ENCODE results near the gene FGF8. TPM values are rescaled to one million over a fixed set of nuclear protein-coding genes. Genes with fewer than 3 reads are reported as not detected.

Gene FGF8
- total RNA-seq, 1 experiment from 2014 or later = not detected

DNA sequence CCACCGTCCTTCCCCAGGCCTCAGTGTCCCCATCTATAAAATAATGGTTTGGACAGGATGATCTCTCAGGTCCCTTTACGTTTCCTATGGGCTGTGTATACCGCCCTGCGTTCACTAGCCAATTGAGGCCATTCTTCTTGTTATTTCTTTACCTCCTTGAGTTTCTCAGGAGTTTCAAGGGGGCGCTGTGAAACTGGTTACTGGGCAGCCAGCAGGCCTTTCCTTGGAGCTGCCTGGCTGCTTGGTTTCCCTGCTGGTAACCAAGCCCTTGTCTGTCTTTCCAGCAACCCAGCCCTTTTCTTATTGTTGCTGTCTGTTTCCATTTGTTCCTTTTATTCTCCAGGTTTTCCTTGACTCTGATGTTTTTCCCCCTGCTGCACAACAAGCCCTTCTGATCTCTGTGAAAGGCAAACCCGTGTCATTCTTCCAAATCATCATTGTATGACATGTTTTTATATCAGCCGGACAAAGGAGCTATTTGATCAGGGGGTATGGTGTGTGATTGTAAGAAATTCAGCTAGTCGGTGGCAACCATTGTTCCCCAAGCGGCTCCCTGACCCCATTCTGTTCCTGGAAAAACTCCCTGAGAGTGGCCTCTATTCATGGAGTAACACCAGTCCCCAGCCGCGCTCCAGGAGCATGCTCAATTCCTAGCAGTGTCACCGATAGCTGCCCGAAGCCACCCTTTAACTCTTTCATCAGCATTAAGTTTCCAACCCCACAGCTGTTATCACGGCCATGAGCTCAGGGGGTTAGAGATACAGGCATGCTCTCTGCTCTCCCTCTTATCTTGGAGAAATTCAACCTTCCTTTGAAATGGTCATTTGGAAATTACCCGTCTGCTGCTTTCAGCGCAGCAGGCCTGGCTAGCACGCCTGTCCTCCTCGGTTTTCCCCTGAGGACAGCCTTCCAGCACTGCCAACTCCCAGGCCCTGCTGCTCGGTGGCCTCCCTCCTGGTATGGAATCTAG is 26.6 kb downstream of the FGF8 start:
- CTCF ChIA-PET = no interaction called here
- no TSS peak for BruUV-seq (replicated peaks)
- H3K36me3 Mint-ChIP-seq (ENCODE audit: insufficient read depth, unreplicated experiment) = no peaks in the 10 kb centered on the region

DNA sequence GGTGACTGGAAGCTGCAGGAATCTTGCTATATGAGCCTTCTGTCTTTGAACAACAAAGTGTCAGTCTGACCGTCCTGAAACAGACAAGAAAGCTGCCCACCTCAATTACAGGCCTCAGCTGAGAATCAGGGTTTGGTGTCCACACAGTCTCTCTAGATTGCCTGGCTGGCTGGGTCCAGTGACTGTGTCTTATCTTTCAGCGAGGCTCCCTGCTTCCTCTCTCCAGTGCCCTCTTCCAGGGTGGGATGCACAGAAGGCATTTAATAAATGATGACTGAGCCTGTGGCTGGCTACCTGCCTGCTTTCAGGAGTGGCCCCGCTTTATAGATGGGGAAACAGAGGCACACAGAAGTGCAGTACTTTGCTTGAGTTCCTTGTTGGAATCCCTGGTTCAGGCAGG is 27.4 kb downstream of the FGF8 start:
- peaks cover 8% of the 10 kb centered on the region for H3K27me3 Mint-ChIP-seq (ENCODE audit: unreplicated experiment)
- intact Hi-C loops (cut with micrococcal nuclease; ENCODE audit: unreplicated experiment) = no loop called here
- no TSS peak for BruUV-seq (replicated peaks)
- no peaks in the 10 kb centered on the region for H3K9me3 Mint-ChIP-seq (ENCODE audit: low read depth, unreplicated experiment)
- H3K4me1 Mint-ChIP-seq (ENCODE audit: low read depth, unreplicated experiment) = peaks cover 6% of the 10 kb centered on the region
- H3K36me3 Mint-ChIP-seq (ENCODE audit: insufficient read depth, unreplicated experiment) = no peaks in the 10 kb centered on the region
- CTCF ChIA-PET = no interaction called here
- H3K4me3 Mint-ChIP-seq (ENCODE audit: low read depth, unreplicated experiment) = no peak overlapping the region
- TF ChIP-seq, protein P1, sequence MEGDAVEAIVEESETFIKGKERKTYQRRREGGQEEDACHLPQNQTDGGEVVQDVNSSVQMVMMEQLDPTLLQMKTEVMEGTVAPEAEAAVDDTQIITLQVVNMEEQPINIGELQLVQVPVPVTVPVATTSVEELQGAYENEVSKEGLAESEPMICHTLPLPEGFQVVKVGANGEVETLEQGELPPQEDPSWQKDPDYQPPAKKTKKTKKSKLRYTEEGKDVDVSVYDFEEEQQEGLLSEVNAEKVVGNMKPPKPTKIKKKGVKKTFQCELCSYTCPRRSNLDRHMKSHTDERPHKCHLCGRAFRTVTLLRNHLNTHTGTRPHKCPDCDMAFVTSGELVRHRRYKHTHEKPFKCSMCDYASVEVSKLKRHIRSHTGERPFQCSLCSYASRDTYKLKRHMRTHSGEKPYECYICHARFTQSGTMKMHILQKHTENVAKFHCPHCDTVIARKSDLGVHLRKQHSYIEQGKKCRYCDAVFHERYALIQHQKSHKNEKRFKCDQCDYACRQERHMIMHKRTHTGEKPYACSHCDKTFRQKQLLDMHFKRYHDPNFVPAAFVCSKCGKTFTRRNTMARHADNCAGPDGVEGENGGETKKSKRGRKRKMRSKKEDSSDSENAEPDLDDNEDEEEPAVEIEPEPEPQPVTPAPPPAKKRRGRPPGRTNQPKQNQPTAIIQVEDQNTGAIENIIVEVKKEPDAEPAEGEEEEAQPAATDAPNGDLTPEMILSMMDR (IDR thresholded peaks at IDR 0.05; ENCODE audit: unreplicated experiment) = no peak
- no peak for DNase-seq
- H3K27ac Mint-ChIP-seq (ENCODE audit: unreplicated experiment) = no peak overlapping the region

More for the DNA sequence above, 26.6 kb downstream of the FGF8 start:
- no peak for DNase-seq
- Mint-ChIP-seq H3K9me3 (ENCODE audit: low read depth, unreplicated experiment) (no peaks in the 10 kb centered on the region), H3K4me3 (ENCODE audit: low read depth, unreplicated experiment) (no peak overlapping the region), H3K27me3 (ENCODE audit: unreplicated experiment) (peaks cover 8% of the 10 kb centered on the region), H3K4me1 (ENCODE audit: low read depth, unreplicated experiment) (peaks cover 6% of the 10 kb centered on the region), H3K27ac (ENCODE audit: unreplicated experiment) (no peak overlapping the region)
- intact Hi-C loops (cut with micrococcal nuclease; ENCODE audit: unreplicated experiment) = no loop called here
- TF ChIP-seq, protein P1 (IDR thresholded peaks at IDR 0.05; ENCODE audit: unreplicated experiment) = no peak

- Mint-ChIP-seq H3K4me1 (ENCODE audit: low read depth, unreplicated experiment) (peaks cover 6% of the 10 kb centered on the region), H3K27ac (ENCODE audit: unreplicated experiment) (no peak overlapping the region), H3K9me3 (ENCODE audit: low read depth, unreplicated experiment) (no peaks in the 10 kb centered on the region), H3K4me3 (ENCODE audit: low read depth, unreplicated experiment) (no peak overlapping the region), H3K27me3 (ENCODE audit: unreplicated experiment) (peaks cover 19% of the 10 kb centered on the region), H3K36me3 (ENCODE audit: insufficient read depth, unreplicated experiment) (no peaks in the 10 kb centered on the region)
- CTCF ChIA-PET = interaction anchor here (0.5 kb wide), 1 partner anchor 85 kb away, joined by 3 read pairs; no protein-coding TSS in a partner anchor
- DNase-seq = no peak
- BruUV-seq (replicated peaks) = no TSS peak
- intact Hi-C loops (cut with micrococcal nuclease; ENCODE audit: unreplicated experiment) = no loop called here
- TF ChIP-seq, protein P1 (IDR thresholded peaks at IDR 0.05; ENCODE audit: unreplicated experiment) = no peak
Measured at GRCh38 chr10:101745074-101745696, 30.7 kb downstream of the FGF8 start.

GRCh38 chr10:101744267-101744666 is 31.6 kb downstream of the FGF8 start:
- Mint-ChIP-seq H3K4me3 (ENCODE audit: low read depth, unreplicated experiment) (no peak overlapping the region), H3K27ac (ENCODE audit: unreplicated experiment) (no peak overlapping the region), H3K9me3 (ENCODE audit: low read depth, unreplicated experiment) (no peaks in the 10 kb centered on the region), H3K27me3 (ENCODE audit: unreplicated experiment) (peaks cover 26% of the 10 kb centered on the region), H3K36me3 (ENCODE audit: insufficient read depth, unreplicated experiment) (no peaks in the 10 kb centered on the region), H3K4me1 (ENCODE audit: low read depth, unreplicated experiment) (peaks cover 6% of the 10 kb centered on the region)
- intact Hi-C loops (cut with micrococcal nuclease; ENCODE audit: unreplicated experiment) = no loop called here
- BruUV-seq (replicated peaks) = no TSS peak
- no peak for DNase-seq
- TF ChIP-seq, protein P1 (IDR thresholded peaks at IDR 0.05; ENCODE audit: unreplicated experiment) = no peak
- CTCF ChIA-PET = no interaction called here
